WI38 (cell line): ENCODE results near the gene ETS1.

Experiments
- H3K4me3 ChIP-seq: 2 replicates; pipeline ENCODE4 v1.5.1; 2011; ENCODE audit warnings: low read depth, mild to moderate bottlenecking, control low read depth, low read length
- TF ChIP-seq, protein P1 (sequence below): IDR thresholded peaks from 2 replicates; pipeline ENCODE4 v1.5.1; 2012; ENCODE audit warnings: low read depth, mild to moderate bottlenecking, control low read depth, low read length

The ETS1 gene

DNA sequence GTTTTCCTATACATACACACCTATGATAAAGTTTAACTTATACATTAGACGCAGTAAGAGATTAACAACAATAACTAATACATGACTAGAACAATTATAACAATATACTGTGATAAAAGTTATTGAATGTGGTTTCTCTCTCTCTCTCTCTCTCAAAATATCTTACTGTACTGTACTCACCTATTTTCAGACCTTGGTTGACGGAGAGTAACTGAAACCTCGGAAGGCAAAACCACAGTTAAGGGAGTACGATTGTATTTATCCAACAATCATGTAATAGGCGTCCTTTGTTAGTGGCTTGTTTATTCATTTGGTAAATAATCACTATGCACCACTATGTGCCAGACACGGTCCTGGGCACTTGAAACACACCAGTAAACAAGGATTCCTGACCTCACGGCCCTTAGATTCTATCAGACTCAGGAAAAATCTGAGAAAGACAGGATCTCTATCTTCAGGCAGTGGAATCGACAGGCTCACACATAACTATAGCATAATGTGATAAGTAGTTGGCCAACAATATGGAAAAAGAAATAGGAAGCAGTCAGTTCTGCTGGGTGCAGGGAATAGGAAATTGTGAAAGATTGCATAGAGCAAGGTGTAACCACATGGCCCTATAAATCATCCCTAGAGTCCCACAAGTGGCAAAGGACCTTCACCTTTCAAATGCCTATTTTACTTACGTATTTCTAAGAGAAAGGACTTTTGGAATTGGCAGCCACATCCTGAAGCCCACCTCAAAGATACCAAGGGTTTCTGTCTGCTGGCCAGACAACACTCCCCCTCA lies 12.0 kb downstream of the ETS1 start:
- TF ChIP-seq, protein P1, sequence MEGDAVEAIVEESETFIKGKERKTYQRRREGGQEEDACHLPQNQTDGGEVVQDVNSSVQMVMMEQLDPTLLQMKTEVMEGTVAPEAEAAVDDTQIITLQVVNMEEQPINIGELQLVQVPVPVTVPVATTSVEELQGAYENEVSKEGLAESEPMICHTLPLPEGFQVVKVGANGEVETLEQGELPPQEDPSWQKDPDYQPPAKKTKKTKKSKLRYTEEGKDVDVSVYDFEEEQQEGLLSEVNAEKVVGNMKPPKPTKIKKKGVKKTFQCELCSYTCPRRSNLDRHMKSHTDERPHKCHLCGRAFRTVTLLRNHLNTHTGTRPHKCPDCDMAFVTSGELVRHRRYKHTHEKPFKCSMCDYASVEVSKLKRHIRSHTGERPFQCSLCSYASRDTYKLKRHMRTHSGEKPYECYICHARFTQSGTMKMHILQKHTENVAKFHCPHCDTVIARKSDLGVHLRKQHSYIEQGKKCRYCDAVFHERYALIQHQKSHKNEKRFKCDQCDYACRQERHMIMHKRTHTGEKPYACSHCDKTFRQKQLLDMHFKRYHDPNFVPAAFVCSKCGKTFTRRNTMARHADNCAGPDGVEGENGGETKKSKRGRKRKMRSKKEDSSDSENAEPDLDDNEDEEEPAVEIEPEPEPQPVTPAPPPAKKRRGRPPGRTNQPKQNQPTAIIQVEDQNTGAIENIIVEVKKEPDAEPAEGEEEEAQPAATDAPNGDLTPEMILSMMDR, result no peak
- H3K4me3 ChIP-seq, result no peak overlapping the region

DNA sequence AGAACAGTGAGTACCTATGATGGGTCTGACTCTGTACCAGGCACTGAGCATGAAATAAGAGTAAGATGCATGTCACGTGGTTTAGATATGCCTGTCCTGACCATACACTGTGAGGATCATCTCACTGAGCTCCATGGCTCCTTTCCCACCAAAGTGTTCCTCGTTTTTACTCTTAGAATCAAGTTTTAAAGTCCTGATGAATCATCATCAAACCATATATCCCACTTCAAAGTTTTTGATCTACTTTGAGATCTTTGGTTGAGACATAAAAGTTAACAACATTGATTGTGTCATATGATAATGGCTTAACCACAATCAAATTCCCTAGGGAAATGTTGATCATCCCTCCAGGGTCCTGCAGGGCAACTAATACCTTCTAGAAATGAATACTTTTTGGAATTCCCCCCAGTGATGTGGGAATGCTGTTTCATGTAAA lies 12.8 kb downstream of the ETS1 start:
- H3K4me3 ChIP-seq, result no peak overlapping the region
- TF ChIP-seq, protein P1, result no peak

DNA sequence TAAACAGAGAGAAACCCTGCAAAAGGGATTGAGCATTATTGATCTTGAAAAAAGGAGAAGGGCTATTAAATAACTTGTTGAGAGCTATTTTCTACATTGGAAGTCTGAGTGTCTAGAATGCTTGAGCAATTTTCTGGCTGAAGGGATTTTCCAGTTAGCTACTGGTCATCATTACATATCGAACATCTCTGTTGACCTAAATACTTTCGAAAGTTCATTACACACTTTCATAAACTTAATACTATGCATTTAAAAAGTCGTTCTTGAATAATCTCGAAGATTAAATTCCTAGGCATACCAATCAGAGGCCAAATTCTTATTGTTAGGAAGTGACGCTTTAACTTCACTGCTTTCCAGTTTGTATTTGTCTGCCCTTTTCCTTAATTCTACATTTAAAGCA lies 13.7 kb downstream of the ETS1 start:
- no peak overlapping the region for H3K4me3 ChIP-seq
- TF ChIP-seq, protein P1, result no peak

DNA sequence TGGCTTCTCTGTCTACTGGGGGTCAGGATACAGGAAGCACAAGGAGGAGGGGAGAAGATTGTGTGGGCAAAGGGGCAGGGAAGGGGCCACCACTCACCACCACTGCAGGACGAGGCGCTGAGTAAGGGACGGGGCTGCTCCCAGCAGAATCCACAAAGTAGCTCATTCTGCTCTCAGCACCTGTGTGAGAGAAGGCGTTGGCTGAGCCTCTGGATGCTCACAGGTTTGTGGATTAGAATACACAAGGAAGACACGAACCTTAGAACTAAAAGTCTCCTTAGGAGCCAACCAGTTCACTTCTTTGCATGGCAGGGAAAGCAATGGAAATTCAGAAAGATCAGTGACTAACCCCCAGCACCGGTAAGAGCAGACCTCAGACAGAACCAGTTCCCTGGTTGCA lies 14.4 kb downstream of the ETS1 start:
- TF ChIP-seq, protein P1, result no peak
- no peak overlapping the region for H3K4me3 ChIP-seq

DNA sequence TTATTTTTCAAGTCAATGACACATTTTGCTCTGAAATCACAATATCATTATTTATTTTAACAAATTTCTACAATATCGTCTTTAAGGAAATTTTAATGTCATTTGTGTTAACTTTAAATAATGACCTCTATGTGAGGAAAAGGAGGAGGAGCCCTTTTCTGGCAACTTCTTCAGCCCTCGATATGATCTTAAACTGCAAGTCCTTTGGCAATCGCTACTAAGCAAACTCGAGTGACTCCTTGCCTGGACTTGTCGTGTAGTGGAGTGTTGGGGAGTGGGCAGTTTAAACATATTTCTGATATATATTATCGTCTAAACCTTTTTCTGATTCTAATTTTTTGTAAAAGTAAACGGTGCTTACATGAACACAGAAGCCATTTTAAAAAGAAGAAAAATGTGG lies 16.7 kb downstream of the ETS1 start:
- TF ChIP-seq, protein P1, result no peak
- no peak overlapping the region for H3K4me3 ChIP-seq

DNA sequence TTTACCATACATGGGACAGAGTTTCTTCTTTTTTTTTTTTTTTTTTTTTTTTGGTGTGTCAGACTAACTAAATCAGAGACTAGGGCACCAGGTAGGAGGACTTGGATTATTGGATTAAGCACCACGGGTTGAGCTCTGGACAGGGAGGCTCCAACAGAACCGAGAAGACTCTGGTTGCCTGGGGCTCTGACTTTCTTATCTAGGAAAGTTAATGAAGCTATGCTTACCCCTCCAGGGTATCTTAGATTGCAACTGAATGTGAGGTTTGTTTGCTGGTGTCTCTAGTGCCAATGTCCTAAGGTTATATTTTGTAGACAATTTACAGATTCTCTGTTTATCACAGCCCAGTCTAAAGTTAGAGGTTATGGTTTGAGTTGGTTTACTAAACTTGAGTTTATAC lies 18.1 kb downstream of the ETS1 start:
- H3K4me3 ChIP-seq, result no peak overlapping the region
- TF ChIP-seq, protein P1, result no peak

DNA sequence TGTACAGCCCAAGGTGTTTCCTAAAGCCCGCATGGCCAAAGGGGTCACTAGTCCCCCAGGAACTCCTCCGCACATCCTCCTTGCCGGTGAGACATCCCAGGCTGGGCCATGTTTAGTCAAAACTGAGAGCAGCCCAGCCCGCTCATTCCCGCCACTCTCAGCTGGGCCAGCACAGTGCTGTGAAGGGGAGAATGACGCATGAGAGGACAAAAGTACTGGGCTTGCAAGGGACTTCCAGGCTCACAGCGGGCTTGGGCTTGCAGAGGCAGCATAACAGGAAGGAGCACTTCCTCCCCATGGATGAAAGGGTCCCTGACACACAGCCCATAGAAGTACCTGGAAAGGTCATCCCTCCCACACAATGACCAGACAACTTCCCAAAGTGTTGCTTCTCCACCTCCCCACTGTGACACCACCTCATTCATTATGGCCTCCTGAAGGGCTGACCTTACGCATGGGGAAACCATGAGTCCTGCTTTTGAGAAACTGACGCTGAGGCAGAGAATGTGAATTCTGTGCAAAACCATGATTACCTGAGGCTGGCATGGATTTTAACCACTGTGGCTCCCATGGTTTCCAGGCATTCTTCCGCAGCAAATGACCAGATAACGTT lies 19.1 kb downstream of the ETS1 start:
- H3K4me3 ChIP-seq, result no peak overlapping the region
- TF ChIP-seq, protein P1, result no peak
